DOHH2 (cell line): ENCODE measurements around the gene SFI1.

Experiments
- CTCF ChIP-seq: fragments of 200-600 bp; sonication (generic); IDR thresholded peaks from one replicate; pipeline ENCODE4 v1.5.1; 2014; ENCODE audit warnings: antibody characterized with exemption, mild to moderate bottlenecking, low read depth, low read length; ENCODE audit not compliant: poor library complexity, severe bottlenecking
- EZH2phosphoT487 ChIP-seq: fragments of 200-600 bp; sonication (generic); IDR thresholded peaks from 2 replicates; pipeline ENCODE4 v1.6.1; 2017; ENCODE audit warnings: borderline replicate concordance, mild to moderate bottlenecking, antibody characterized with exemption, low read length, moderate library complexity, mixed read lengths

- no peak for TF ChIP-seq CTCF
- no peak for TF ChIP-seq EZH2phosphoT487
Measured at GRCh38 chr22:31609716-31610115, 113.4 kb downstream of the SFI1 start.
